ENCODE data around the gene MKI67. TPM values are rescaled to one million over a fixed set of nuclear protein-coding genes. Genes with fewer than 3 reads are reported as not detected.
"Not testable (repeated sequence)": the region's sequence is repeated elsewhere in the genome, so short reads cannot be mapped to it uniquely, and the experiment has no call there.

MKI67 gene
- polyA plus RNA-seq, 4 donors, result 46.2 to 57.7 (median 53.9) TPM

DNA sequence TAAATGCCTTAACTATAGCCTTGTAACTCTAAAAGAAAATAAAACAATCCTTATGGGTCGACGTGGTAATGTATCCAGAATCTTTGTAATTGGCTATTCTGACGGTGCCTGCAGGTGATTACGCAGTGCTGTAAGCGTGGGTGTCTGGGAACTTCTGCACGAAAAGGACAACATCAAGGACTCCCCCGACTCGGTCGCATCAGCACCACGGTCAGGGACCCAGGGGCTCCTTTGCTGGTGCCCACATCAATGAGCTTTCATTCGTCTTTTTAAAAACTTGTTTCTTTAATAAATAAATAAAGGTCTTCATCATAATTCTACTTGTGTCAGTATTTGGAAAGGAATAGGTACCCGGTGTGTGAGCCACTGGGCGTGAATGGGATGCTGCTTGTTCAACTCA is 13.2 kb downstream of the MKI67 start:
- DNase-seq (ENCODE audit: low read depth in 4 of 4, low spot score in 3 of 4), result no peak

- no peak for DNase-seq (ENCODE audit: low read depth in 4 of 4, low spot score in 3 of 4)
Measured at GRCh38 chr10:128111696-128112095, 14.5 kb downstream of the MKI67 start.

DNA sequence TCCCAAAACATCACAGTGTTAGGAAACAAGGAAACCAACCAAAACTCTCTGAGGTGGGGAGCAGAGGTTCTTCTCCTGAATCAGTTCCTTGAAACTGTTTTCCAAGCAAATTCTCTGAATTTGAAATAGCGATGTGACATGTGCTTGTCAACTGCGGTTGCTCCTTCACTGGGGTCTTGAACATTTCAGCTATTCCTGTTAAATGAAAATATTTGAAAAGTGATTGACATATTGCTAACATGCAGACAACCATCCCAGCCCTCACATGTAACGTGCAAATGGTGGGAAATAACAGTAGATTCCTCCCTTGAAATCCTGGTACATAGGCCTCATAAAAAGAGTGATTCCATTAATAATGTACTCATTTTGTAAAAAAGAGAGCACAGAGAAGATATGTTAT is 15.9 kb downstream of the MKI67 start:
- DNase-seq (ENCODE audit: low read depth in 4 of 4, low spot score in 3 of 4), result no peak

DNA sequence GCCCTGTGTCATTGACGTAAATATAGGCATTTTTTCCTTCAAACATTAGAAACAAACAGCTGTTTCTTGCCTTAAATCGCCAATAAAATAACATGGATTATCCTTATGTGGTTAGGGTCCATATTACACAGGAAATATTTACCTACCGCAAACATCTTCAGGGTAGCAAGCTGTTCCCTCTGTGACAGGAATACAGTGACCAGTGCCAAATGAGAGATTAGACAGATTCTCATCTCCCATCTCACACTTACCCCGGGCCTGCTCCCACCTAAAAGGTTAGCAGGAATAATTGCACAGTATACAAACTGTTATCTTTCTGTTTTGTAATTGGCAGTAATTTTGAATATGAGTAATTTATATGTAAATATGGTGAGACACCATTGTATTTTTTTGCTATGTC is 16.5 kb downstream of the MKI67 start:
- DNase-seq (ENCODE audit: low read depth in 4 of 4, low spot score in 3 of 4), result no peak

GRCh38 chr10:128105383-128105782 is 20.8 kb downstream of the MKI67 start:
- no peak for DNase-seq (ENCODE audit: low read depth in 4 of 4, low spot score in 3 of 4)

DNA sequence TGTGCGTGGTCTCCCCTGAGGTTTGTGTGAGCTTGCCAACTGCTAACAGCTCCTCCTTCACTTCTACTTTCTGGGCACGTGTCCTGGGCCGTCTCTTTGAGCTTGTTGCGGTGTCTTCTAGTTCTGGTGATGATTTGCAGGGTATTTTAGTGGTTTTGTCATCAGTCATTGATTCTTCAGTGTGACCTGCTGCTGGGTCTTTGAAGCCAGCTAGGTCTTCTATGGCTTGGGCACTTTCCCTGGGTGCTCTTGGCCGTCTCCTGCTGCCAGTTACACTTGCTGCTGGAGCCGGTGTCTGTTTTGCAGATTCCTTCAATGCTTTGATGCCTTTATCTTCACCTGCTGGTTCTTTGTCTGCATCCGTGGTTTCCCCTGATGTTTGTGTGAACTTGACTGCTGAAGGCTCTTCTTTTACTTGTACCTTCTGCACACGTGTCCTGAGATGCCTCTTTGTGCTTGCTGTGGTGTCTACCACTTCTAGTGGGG is 23.0 kb downstream of the MKI67 start:
- no peak for DNase-seq (ENCODE audit: low read depth in 4 of 4, low spot score in 3 of 4)

DNA sequence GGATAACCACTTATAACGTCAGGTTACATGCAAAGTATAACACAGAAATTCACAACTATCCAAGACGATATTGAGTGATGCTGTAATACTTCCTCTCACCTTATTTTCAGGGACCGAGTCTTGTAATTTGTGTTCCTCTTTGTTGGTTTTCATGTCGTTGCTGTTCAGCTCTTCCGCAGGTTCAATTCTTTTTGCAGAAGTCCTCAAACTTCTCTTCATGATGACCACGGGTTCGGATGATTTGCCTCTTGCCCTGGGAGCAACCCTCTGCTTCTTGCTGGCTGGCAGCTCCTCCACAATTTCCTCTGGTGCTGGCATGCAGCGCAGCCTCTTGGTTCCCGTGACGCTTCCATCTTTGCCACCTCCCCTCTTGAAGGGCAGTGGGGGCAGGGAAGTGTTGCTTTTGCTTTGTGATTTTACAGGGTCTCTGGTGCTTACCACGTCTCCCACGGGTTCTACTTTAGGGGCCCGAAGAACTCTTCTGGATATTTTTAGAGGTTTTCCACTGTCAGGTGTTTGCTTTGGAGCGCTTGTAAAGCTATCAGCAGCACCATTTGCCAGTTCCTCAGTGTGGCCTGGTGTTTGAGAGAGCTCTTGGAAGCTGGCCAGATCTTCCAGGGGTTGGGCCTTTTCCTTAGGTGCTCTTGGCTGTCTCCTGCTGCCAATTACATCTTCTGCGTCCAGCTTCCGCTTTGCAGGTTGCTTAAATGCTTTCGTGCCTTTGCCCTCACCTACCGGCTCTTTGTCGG is 23.6 kb downstream of the MKI67 start:
- DNase-seq (ENCODE audit: low read depth in 4 of 4, low spot score in 3 of 4), result no peak

GRCh38 chr10:128101901-128102300 is 24.3 kb downstream of the MKI67 start:
- DNase-seq (ENCODE audit: low read depth in 4 of 4, low spot score in 3 of 4), result no peak

- DNase-seq (ENCODE audit: low read depth in 4 of 4, low spot score in 3 of 4), result no peak
Measured at GRCh38 chr10:128099901-128100300, 26.3 kb downstream of the MKI67 start.

DNA sequence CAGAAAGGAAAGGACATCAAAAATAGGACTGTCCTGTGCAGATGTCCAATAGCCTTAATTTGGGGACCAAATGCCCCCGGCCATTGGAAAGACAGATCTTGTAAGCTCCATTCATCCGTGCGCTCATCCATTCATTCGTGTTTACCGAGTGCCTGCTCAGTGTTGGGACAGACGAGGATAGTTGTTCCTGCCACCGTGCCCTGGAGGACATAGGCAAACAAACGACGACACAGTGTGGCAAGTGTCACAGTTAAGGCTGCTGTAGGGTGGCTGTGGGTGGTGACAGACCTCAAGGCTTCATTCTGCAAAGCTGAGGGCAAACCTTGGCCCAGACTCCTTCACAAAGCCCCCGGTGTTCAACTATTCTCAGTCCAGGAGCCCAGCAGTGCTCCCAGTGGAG is 27.6 kb downstream of the MKI67 start:
- DNase-seq (ENCODE audit: low read depth in 4 of 4, low spot score in 3 of 4), result no peak

GRCh38 chr10:128097783-128098182 is 28.4 kb downstream of the MKI67 start:
- DNase-seq (ENCODE audit: low read depth in 4 of 4, low spot score in 3 of 4), result no peak

DNA sequence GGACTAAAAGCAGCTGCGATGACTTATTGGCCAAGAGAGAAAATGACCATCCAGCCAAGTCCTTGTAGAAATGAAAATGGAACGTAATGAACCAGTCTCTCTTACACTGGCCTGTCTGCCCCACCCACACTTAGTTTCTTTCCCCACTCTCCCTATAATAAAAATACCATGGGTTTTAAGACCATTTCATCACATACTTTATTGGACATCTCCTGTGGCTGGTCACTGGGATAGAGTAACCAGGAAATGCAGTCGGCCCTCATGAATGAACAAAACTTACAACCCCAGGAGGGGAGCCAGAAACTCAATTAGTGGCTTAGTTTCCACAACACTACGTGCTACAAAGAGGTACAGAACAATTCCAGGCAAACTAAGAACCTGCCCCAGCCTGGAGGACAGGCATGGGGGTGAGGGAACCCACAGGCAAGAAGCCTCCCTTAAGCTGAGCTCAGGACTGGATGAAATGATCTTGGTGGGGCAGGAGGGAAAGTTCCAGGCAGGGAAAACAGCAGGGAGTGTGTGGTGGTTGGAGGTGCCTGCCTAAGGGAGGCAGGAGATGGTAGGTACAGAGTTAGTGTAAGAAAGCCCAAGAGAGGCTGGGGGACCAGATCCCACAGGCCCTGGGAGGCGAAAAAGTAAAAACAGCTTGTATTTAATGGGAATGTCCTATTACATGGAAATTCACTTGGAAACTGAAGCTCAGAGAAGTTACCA is 29.6 kb downstream of the MKI67 start:
- no peak for DNase-seq (ENCODE audit: low read depth in 4 of 4, low spot score in 3 of 4)

DNA sequence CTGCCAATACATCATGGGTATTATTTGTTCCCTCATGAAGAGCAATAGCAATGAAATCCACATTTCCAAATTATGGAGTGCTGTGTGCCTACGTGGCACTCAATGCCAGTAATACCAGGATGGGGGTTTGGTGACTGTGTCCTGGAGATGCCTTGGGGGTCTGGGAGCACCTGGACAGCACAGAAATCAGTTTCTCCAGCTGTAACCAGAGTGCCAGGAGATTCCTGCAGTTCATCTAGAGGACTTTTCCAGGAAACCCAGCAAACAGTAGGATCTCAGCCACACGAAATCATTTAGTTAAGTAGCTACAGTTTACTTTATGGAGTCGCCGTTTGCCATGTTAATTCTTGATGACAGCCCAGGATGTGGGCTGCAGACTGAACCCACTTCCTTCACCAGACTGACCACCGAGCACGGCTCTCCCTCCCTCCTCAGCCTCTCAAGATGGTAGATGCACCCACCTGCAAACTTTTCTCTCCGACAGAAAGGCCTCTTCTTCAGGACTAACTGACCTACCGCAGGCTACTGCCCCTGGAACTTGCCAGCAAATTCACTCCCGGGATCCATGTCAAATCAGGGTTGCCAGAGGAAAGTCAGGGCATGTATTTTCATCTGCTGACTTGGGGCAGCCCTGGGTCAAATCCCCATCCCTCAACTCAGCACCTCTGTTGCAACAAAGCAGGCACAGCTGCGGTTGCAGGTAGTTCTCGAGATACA is 30.3 kb downstream of the MKI67 start:
- DNase-seq (ENCODE audit: low read depth in 4 of 4, low spot score in 3 of 4), result no peak

- no peak for DNase-seq (ENCODE audit: low read depth in 4 of 4, low spot score in 3 of 4)
Measured at GRCh38 chr10:128095027-128095752, 31.0 kb downstream of the MKI67 start.

GRCh38 chr10:128094596-128094995 is 31.6 kb downstream of the MKI67 start:
- DNase-seq (ENCODE audit: low read depth in 4 of 4, low spot score in 3 of 4), result not testable (repeated sequence)

DNA sequence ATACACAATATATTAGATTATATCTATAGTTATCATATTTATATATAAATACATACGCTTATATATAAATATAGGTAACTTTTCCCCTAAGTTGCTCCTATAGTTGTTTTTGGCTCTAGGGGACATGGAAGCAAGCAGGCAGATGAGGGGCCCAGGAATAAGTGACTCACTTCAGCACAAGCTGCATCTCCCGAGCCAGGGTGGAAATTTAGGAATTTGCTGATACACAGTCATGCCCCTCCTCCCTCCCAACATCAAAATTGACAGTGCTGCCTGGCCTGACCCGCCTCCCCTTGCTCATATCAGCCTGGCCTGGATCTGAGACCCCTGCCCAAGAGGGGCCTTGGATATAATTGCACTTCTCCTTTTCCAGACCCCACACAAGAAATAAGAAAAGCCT is 33.8 kb downstream of the MKI67 start:
- no peak for DNase-seq (ENCODE audit: low read depth in 4 of 4, low spot score in 3 of 4)

GRCh38 chr10:128091636-128092210 is 34.5 kb downstream of the MKI67 start:
- no peak for DNase-seq (ENCODE audit: low read depth in 4 of 4, low spot score in 3 of 4)

GRCh38 chr10:128087884-128088709 is 38.1 kb downstream of the MKI67 start:
- no peak for DNase-seq (ENCODE audit: low read depth in 4 of 4, low spot score in 3 of 4)

DNA sequence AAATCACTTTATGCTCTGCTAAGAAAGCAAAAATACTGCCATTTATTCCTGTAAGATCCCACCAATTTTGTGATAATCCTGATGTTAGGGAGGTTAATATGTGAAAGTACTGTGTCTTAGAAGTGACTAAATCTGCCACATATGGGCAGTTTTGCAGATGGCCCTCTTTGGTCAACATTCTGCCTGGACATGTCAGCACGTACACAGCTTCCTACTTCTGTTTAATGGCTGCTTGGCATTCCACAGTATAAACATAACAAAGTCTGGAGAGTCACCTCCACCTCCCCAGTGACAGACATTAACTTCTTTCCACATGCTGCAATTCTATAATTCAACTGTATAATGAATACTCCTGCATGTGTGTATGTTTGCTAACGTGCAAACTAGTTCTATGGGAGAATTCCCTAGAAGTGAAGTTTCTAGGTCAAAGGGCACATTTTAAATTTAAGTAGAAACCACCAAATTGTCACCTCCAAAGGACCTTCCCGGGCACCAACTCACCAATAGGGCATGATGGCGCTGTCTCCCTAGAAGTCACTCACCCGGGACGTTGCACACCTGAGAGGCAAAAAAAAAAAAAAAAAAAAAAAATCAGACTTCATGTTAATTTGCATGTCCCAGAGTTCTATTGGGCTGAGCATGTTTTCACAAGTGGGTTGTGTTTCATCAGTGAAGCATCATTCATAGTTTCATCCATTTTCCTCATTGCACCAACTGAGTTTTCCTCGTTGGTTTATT is 38.9 kb downstream of the MKI67 start:
- DNase-seq (ENCODE audit: low read depth in 4 of 4, low spot score in 3 of 4), result no peak

Data from left renal pelvis (tissue), 4 donors.